ENCODE data around the gene HAL. TPM values are rescaled to one million over a fixed set of nuclear protein-coding genes. Genes with fewer than 3 reads are reported as not detected.
"Not testable (repeated sequence)": the region's sequence is repeated elsewhere in the genome, so short reads cannot be mapped to it uniquely, and the experiment has no call there.

Gene HAL
- total and polyA plus RNA-seq, 4 donors: 0.29 to 1.6 (median 0.33) TPM; not detected in 1

GRCh38 chr12:95978774-95979173, 17.4 kb downstream of the HAL start:
- WGBS (ENCODE audit: insufficient coverage): 100% methylated on average over 1 of the region's 3 CpGs
- no peak for DNase-seq (ENCODE audit: low read depth in 4 of 6, low spot score in 6 of 6)
- Histone ChIP-seq H3K4me1 (ENCODE audit: control insufficient read depth, insufficient read depth, low read length) (no peaks in the 10 kb centered on the region), H3K36me3 (ENCODE audit: control insufficient read depth, insufficient read depth, low read length) (no peaks in the 10 kb centered on the region), H3K27ac (ENCODE audit: low read depth, low read length) (no peak overlapping the region), H3K4me3 (ENCODE audit: low read depth, low read length) (no peak overlapping the region), H3K9me3 (ENCODE audit: control insufficient read depth, insufficient read depth, low read length) (no peaks in the 10 kb centered on the region), H3K27me3 (ENCODE audit: control insufficient read depth, insufficient read depth, low read length) (no peaks in the 10 kb centered on the region)

DNA sequence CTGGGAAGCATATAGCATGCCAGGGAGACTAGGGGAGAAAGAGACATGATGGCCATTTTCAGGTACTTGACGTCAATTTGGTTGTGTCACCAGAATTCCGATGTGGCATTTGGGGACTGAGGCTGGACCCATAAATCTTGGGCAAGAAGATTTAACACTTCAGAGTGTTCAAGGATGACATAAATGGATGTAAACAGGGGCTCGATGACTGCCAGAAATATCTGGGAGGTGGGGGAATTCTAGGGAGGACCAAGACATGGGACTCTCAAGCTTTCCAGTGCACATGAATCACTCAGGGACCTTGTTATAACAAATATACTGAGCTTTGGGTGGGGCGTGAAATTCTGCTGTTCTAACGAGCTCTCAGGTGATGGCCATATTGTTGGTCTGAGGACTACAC, 17.8 kb downstream of the HAL start:
- H3K27me3 ChIP-seq (ENCODE audit: control insufficient read depth, insufficient read depth, low read length): no peaks in the 10 kb centered on the region
- H3K9me3 ChIP-seq (ENCODE audit: control insufficient read depth, insufficient read depth, low read length): no peaks in the 10 kb centered on the region
- no peak overlapping the region for H3K27ac ChIP-seq (ENCODE audit: low read depth, low read length)
- no peak overlapping the region for H3K4me3 ChIP-seq (ENCODE audit: low read depth, low read length)
- H3K4me1 ChIP-seq (ENCODE audit: control insufficient read depth, insufficient read depth, low read length): no peaks in the 10 kb centered on the region
- no peaks in the 10 kb centered on the region for H3K36me3 ChIP-seq (ENCODE audit: control insufficient read depth, insufficient read depth, low read length)
- WGBS (ENCODE audit: insufficient coverage): 95% methylated on average over 3 of the region's 5 CpGs
- DNase-seq (ENCODE audit: low read depth in 4 of 6, low spot score in 6 of 6): no peak

- Histone ChIP-seq H3K4me3 (ENCODE audit: low read depth, low read length) (no peak overlapping the region), H3K9me3 (ENCODE audit: control insufficient read depth, insufficient read depth, low read length) (no peaks in the 10 kb centered on the region), H3K27me3 (ENCODE audit: control insufficient read depth, insufficient read depth, low read length) (no peaks in the 10 kb centered on the region), H3K36me3 (ENCODE audit: control insufficient read depth, insufficient read depth, low read length) (no peaks in the 10 kb centered on the region), H3K4me1 (ENCODE audit: control insufficient read depth, insufficient read depth, low read length) (no peaks in the 10 kb centered on the region), H3K27ac (ENCODE audit: low read depth, low read length) (no peak overlapping the region)
- DNase-seq (ENCODE audit: low read depth in 4 of 6, low spot score in 6 of 6): no peak
- WGBS (ENCODE audit: insufficient coverage): 90% methylated on average over 9 of the region's 11 CpGs
Measured at GRCh38 chr12:95977764-95978305, 18.3 kb downstream of the HAL start.

GRCh38 chr12:95976416-95976832, 19.7 kb downstream of the HAL start:
- Histone ChIP-seq H3K27me3 (ENCODE audit: control insufficient read depth, insufficient read depth, low read length) (no peaks in the 10 kb centered on the region), H3K27ac (ENCODE audit: low read depth, low read length) (no peak overlapping the region), H3K4me3 (ENCODE audit: low read depth, low read length) (no peak overlapping the region), H3K4me1 (ENCODE audit: control insufficient read depth, insufficient read depth, low read length) (no peaks in the 10 kb centered on the region), H3K36me3 (ENCODE audit: control insufficient read depth, insufficient read depth, low read length) (no peaks in the 10 kb centered on the region), H3K9me3 (ENCODE audit: control insufficient read depth, insufficient read depth, low read length) (no peaks in the 10 kb centered on the region)
- WGBS (ENCODE audit: insufficient coverage): 100% methylated on average over 6 of the region's 8 CpGs
- DNase-seq (ENCODE audit: low read depth in 4 of 6, low spot score in 6 of 6): no peak

GRCh38 chr12:95975491-95975890, 20.7 kb downstream of the HAL start:
- no peak for DNase-seq (ENCODE audit: low read depth in 4 of 6, low spot score in 6 of 6)
- no peaks in the 10 kb centered on the region for H3K36me3 ChIP-seq (ENCODE audit: control insufficient read depth, insufficient read depth, low read length)
- H3K27ac ChIP-seq (ENCODE audit: low read depth, low read length): no peak overlapping the region
- H3K9me3 ChIP-seq (ENCODE audit: control insufficient read depth, insufficient read depth, low read length): no peaks in the 10 kb centered on the region
- H3K4me3 ChIP-seq (ENCODE audit: low read depth, low read length): no peak overlapping the region
- H3K27me3 ChIP-seq (ENCODE audit: control insufficient read depth, insufficient read depth, low read length): no peaks in the 10 kb centered on the region
- no CpG with 5 or more reads among the region's 4 CpGs for WGBS (ENCODE audit: insufficient coverage)
- no peaks in the 10 kb centered on the region for H3K4me1 ChIP-seq (ENCODE audit: control insufficient read depth, insufficient read depth, low read length)

DNA sequence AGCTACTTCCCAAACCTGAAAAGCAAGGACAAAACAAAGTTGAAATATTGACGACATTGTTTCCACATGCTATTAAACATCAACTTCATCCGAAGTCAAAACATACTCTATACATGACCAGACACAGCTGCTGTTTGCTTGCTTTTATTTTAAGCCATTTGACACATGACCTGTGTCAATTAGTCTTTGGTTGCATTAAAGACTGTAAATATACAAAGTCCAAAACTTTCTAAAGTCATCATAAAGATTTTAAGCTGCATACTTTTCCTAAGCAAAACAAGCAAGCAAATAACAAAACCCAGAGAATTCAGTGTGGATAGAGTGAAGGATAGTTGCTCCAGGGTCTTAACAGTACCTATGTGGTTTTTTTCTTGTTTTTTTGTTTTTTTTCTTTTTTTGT, 21.8 kb downstream of the HAL start:
- Histone ChIP-seq H3K4me1 (ENCODE audit: control insufficient read depth, insufficient read depth, low read length) (no peaks in the 10 kb centered on the region), H3K9me3 (ENCODE audit: control insufficient read depth, insufficient read depth, low read length) (no peaks in the 10 kb centered on the region), H3K27ac (ENCODE audit: low read depth, low read length) (no peak overlapping the region), H3K27me3 (ENCODE audit: control insufficient read depth, insufficient read depth, low read length) (no peaks in the 10 kb centered on the region), H3K4me3 (ENCODE audit: low read depth, low read length) (no peak overlapping the region), H3K36me3 (ENCODE audit: control insufficient read depth, insufficient read depth, low read length) (no peaks in the 10 kb centered on the region)
- no peak for DNase-seq (ENCODE audit: low read depth in 4 of 6, low spot score in 6 of 6)
- WGBS (ENCODE audit: insufficient coverage): no CpG with 5 or more reads among the region's 2 CpGs

DNA sequence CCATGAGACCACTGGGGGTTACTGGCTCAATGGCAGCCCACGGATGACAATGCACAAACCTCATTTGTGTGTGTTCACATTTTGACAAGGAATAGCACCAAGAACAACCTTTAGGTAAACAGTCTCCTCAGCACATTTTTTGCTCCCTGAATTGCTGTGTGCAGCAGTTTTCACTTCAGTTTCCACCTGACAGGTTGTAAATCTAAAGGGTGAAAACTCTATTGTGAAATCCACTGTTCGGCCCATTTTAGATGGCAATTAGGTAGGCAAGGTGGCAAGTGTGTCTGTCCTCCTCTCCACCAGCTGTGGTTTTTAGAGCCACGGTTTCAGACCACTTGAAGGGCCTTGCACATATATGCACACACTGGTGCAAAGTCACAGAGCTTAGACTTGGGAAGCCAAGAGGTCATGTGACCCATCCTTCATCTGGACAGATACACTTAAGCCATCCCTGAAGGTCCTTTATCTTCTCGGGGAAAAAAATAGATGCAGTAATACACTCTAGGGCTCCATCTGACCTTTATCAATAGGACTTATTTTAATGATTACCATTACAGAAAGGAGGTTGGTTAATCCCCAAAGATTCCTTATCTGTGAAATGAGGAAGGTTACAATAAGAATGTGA, 23.2 kb downstream of the HAL start:
- no peak overlapping the region for H3K4me3 ChIP-seq (ENCODE audit: low read depth, low read length)
- H3K27ac ChIP-seq (ENCODE audit: low read depth, low read length): no peak overlapping the region
- no peak for DNase-seq (ENCODE audit: low read depth in 4 of 6, low spot score in 6 of 6)
- no peaks in the 10 kb centered on the region for H3K9me3 ChIP-seq (ENCODE audit: control insufficient read depth, insufficient read depth, low read length)
- H3K4me1 ChIP-seq (ENCODE audit: control insufficient read depth, insufficient read depth, low read length): no peaks in the 10 kb centered on the region
- no peaks in the 10 kb centered on the region for H3K36me3 ChIP-seq (ENCODE audit: control insufficient read depth, insufficient read depth, low read length)
- 65% methylated on average over 2 of the region's 4 CpGs for WGBS (ENCODE audit: insufficient coverage)
- H3K27me3 ChIP-seq (ENCODE audit: control insufficient read depth, insufficient read depth, low read length): no peaks in the 10 kb centered on the region

GRCh38 chr12:95970905-95971304, 25.2 kb downstream of the HAL start:
- Histone ChIP-seq H3K27me3 (ENCODE audit: control insufficient read depth, insufficient read depth, low read length) (no peaks in the 10 kb centered on the region), H3K9me3 (ENCODE audit: control insufficient read depth, insufficient read depth, low read length) (no peaks in the 10 kb centered on the region)
- WGBS (ENCODE audit: insufficient coverage): 49% methylated on average over 5 of the region's 7 CpGs

DNA sequence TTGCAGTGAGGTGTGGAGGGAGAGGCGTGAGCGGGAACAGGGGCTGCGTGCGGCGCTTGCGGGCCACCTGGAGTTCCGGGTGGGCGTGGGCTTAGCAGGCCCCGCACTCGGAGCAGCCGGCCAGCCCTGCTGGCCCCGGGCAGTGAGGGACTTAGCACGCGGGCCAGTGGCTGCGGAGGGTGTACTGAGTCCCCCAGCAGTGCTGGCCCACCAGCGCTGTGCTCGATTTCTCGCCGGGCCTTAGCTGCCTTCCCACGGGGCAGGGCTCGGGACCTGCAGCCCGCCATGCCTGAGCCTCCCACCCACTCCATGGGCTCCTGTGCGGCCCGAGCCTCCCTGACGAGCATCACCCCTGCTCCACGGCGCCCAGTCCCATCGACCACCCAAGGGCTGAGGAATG, 27.0 kb downstream of the HAL start:
- WGBS (ENCODE audit: insufficient coverage): 99% methylated on average over 11 of the region's 28 CpGs
- not testable (repeated sequence) for H3K27me3 ChIP-seq (ENCODE audit: control insufficient read depth, insufficient read depth, low read length); H3K4me3 ChIP-seq (ENCODE audit: low read depth, low read length); H3K27ac ChIP-seq (ENCODE audit: low read depth, low read length); H3K9me3 ChIP-seq (ENCODE audit: control insufficient read depth, insufficient read depth, low read length); H3K4me1 ChIP-seq (ENCODE audit: control insufficient read depth, insufficient read depth, low read length); DNase-seq (ENCODE audit: low read depth in 4 of 6, low spot score in 6 of 6); H3K36me3 ChIP-seq (ENCODE audit: control insufficient read depth, insufficient read depth, low read length)

More at GRCh38 chr12:95970905-95971304, 25.2 kb downstream of the HAL start:
- Histone ChIP-seq H3K4me1 (ENCODE audit: control insufficient read depth, insufficient read depth, low read length) (no peaks in the 10 kb centered on the region), H3K27ac (ENCODE audit: low read depth, low read length) (no peak overlapping the region), H3K36me3 (ENCODE audit: control insufficient read depth, insufficient read depth, low read length) (no peaks in the 10 kb centered on the region), H3K4me3 (ENCODE audit: low read depth, low read length) (no peak overlapping the region)
- DNase-seq (ENCODE audit: low read depth in 4 of 6, low spot score in 6 of 6): no peak

DNA sequence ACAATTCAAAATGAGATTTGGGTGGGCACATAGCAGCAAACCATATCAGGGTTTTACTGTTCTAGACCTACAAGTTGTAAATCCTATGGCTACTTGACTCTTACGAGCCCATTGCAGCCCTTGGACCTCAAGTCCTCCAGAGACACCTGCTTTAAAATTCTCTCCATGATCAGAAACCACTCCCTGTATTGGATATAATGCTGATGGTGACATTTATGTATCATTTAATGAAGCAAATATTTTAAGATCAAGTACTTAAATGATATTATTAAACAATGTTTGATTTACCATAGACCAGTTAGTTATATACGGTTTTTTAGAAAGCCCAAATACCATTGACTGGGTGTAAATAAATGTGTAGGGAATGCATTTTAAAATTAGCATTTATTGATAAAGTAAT, 28.8 kb downstream of the HAL start:
- H3K27me3 ChIP-seq (ENCODE audit: control insufficient read depth, insufficient read depth, low read length): no peaks in the 10 kb centered on the region
- H3K9me3 ChIP-seq (ENCODE audit: control insufficient read depth, insufficient read depth, low read length): no peaks in the 10 kb centered on the region
- WGBS (ENCODE audit: insufficient coverage): no CpG with 5 or more reads among the region's 2 CpGs
- H3K27ac ChIP-seq (ENCODE audit: low read depth, low read length): no peak overlapping the region
- no peaks in the 10 kb centered on the region for H3K4me1 ChIP-seq (ENCODE audit: control insufficient read depth, insufficient read depth, low read length)
- H3K4me3 ChIP-seq (ENCODE audit: low read depth, low read length): no peak overlapping the region
- no peak for DNase-seq (ENCODE audit: low read depth in 4 of 6, low spot score in 6 of 6)
- no peaks in the 10 kb centered on the region for H3K36me3 ChIP-seq (ENCODE audit: control insufficient read depth, insufficient read depth, low read length)
